Activated CD4-positive, alpha-beta T cell treated with anti-CD3 and anti-CD28 coated beads, Interleukin-2, Interleukin-4, amounts not matched to agents 100 ng/mL and 50 ng/mL, durations not matched to agents 16 hours and 8 hours (primary cell): ENCODE measurements around the gene SH3PXD2A.
A peak's percentile ranks its signal among the peaks of the same experiment; 100 is the strongest.
"Not testable (repeated sequence)": the region's sequence is repeated elsewhere in the genome, so short reads cannot be mapped to it uniquely, and the experiment has no call there.

ENCODE experiments used
- DNase-seq: peaks from one replicate; pipeline ENCODE4 v3.0.0-alpha.2; 2020; ENCODE audit warnings: low spot score

SH3PXD2A gene

DNA sequence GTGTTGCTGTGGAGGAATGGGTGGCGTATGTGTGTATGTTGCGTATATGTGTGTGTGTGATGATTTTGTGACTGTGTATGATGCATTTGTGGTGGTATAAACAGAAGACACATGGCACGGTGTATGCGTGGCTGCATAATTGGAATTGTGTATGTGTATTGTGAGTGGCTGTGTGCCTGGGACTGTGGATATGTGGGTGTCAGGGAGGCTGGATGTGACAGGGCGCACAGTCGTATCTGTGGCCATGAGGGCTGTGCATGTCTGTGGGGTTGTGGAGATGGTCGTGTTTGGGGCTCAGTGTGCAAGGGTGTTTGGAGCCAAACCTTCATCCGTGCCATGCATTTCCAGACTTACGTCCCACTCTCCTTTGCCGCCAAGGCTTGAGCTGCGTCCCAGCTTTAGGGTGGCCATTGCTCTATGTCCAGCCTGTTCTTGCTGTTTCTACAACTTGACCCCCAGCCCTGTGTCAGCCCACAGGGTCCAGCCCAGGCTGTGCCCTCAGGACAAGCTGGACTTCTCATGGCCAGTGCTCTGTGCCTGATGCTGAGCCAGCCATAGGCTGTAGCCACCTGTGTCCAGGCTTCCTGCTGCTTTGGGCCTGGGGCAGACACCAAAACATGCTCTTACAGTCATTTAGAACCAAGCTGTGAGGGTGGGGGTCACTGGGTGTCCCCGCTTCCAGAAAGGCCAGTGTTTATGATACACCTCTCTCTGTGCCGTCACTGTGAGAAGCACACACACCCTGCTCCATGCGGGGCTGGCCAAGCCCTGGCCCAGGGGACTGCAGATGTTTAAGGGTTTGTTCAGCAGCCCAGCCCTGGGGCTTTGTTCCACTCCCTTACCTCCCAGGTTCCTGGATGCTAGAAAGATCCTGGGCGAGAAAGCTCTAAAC, 234.2 kb downstream of the SH3PXD2A start:
- no peak for DNase-seq

DNA sequence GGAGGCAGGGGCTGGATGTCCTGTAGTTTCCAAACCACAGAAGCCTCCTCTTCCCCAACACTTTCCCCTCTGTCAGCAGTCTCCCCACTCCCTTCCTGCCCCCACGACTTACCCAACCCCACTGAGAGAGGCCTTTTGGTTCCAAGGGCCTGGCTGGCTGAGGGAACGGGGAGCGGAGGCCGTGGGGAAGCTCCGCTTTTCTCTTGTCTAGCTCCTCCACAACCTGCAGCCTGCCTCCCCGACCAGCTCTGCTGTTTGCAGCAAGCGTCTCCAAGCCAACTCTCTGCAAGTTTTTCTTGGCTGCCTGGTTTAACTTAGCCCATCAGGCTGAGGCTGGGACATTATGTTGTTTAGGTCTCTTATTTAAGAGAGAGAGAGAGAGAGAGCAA, 235.0 kb downstream of the SH3PXD2A start:
- no peak for DNase-seq

DNA sequence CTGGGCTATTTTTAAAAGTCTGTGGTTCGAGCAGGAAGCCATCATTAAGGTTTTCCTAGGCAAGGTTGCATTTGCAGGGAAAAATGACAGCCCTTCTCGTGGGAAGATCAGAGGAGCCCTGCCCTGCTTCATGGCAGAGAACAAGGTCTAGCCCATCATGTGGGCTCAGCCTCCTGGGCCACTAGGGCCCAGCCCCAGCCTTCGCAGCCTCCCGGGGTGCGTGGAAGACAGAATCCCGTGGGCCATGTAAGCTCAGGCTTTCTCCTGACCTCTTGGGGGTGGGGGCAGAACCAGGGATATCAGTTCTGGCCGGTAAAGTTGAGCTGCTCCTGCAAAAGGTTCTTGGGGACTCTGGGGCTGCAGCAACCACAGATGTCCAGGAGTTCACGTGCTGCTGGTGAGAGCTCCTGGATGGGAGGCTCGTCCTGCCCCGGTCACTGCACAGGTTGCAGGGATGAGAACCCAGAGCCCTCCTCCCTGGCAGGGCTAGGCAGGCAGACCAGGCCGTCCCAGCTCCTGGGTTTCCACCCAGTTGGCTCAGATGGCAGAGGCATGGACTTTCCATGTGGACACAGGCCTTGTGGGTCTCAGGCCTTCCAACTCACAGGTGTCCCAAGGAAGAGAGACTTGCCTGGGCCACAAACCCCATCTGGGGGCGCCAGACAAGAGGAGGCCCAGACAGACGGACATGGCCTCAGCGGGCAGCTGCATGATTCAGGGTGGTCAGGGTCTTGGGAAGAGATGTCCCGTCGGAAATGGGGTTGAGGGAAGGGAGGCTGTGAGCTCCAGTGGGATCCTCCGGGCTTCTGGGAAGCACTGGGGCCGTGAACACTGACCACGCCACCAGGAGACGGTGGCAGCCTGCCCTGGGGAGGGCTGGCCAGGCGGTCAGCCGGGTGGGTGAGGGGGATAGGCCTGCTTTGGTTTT, 235.7 kb downstream of the SH3PXD2A start:
- DNase-seq: no peak

DNA sequence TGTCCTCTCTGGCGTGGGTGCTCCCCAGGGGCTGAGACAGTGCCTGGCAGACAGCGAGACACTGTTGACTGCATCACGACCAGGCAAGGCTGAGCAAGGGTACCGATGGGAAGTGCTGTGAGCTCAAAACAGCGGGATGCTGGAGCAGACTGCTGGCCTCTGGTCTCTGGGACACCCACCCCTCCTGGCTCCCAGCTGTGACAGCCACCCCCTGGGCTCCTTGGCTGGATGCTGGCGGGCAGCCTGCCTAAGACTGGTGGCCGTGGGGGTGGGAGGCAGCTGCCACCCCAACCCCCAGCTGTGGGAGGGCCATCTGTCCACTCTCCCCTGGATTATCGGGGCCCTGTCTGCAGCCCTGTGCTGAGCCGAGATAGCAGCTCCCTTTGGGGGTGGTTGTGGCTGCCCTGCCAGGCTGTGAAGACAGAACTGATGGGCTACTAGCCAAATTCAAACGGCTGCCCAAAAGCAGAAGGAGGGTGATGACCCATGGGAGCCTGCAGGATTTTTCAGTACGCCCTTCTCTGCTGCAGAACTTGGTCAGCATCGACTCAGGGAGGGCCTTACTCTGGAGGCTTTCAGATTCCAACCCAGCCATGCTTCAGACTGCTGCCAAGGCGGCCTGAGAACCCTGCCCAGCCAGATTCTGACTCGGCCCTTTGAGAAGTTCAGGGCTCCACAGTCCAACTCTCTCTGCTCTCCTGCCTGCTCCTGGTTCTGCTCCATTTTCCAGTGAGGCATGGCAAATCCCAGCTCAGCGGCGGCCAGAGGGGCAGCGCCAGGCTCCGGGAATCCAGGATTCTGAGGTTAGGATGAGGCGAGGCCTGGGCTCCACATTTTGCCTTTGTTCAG, 236.6 kb downstream of the SH3PXD2A start:
- no peak for DNase-seq

DNA sequence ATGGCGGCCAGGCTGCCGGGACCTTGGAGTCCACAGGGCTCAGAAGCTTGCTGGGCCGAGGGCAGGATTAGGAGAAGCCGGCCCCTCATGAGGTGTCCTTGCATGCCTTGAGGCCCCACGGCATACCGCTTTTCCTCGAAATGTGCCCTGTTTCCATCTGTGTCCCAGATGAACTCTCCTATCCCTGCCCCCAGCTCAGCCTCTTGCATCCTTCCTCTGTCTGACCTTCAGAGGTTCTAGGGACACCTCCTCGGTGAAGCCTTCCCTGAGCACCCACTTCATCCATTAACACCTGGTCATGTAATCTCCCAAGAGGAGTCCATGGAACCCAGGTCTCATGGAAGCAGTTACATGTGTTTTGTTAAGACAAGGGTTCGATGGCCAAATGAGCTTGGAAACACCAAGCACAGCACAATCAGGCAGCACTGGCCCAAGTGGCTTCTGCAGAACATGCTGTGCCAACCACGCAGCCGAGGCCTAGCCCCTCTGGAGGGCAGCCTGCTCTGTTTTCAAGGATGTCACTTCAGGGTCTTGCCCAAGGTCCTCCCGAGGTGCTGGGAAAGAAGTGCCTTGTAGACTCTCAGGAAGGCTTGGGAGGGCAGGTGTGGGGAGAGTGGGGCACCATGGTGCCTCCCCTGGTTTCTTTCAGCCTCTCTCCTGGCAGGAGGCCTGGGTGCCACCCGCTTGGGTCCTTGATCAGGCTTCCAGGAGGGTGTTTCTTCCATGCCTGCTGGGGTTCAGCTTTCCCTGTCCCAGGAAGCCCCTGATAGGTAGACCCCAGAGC, 237.6 kb downstream of the SH3PXD2A start:
- no peak for DNase-seq

DNA sequence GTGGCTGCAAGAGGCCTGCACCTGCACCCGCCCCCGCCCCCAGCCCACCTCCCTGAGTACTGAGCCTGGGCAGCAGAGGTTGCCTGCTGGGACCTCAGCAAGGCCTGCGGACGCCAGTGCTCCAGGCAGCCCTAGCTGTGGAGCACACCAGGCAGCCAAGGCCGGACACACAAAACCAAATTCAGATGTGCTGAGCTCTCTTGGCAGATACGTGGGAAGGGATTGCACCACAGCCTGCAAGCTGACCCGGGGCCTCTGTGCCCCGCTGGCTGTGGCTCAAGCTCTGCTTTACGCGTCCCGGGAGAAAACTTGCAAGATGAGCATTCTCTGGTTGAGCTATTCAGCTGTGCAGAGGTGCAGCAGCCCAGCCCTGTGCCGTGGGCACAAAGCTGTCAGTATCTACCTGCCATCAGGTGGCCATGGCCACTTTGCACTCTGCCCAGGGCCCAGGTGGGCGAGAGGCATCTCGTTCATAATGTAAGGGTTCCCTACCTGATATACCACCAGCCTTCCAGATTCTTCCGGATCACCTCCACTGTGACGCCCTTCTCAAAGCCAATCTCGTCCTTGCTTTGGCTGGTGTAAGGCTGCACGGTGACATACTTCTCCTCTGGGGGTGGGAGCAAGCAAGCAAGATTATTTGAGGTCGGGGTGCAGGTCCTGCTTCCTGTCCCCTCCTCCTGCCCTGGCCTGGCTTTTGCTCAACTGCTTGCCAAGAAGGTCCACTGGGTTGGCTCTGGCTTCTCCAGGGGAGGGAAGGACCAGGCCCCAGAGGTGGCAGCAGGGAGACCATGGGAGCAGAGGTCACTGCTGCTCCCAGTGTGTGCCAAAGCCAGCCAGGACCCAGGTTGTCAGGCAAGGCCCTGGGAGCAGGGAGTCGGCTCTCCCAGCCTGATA, 238.4 kb downstream of the SH3PXD2A start:
- DNase-seq: no peak

DNA sequence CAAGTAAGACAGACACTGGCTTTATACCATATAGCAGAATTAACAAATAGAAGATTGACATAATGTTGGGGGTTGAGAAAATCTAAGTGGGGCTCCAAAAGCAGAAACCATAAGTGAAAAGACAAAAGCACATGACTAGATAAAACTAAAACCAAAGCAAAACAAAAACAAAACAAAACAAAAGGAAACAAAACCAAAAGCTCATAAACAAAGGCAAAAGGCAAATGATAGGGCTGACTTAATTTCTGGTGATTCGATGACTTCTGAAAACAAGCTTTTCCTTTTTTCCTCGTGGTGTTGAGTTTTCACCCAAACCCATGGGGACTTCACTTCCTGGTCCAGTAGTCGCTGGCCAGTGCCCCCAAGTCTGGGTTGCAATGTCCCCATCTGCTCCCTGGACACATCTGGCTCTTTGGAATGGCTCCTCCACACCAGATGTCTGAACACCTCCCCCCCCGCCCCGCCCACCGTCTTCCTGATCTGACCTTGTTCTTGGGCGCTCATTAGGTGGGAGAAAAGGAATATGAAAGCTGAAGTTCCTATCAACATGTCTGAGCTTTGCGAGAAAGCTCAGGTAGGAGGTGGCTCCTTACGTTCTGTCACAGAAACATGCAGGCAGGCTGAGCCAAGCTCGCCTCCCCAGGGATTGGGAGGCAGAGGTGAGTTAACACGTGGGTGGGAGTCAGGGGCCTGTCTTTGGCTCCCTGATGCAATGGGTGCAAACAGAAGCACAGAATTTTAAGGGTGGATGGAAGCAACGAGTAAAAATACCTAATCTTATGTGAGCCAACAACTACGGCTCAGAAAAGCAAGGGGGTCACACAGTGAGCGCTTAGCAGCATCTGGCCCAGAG, 240.8 kb downstream of the SH3PXD2A start:
- DNase-seq: no peak

DNA sequence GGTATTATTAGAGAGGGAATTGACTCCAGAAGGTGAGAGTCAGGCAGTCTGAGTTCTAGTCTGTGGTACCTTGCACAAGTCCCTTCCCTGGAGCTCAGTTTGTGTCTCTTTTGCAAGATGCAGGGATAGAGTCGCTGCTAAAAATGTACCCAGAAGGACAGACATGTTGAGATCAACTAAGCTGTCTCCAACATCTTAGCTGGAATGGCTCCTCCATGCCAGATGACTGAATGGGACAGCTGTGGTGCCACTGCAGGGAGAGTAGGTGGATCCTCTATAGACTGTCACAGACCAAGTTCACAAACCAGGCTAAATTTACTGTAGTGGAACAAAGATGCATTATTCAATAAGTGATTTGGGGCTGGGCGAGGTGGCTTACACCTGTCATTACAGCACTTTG, 241.8 kb downstream of the SH3PXD2A start:
- DNase-seq: no peak

DNA sequence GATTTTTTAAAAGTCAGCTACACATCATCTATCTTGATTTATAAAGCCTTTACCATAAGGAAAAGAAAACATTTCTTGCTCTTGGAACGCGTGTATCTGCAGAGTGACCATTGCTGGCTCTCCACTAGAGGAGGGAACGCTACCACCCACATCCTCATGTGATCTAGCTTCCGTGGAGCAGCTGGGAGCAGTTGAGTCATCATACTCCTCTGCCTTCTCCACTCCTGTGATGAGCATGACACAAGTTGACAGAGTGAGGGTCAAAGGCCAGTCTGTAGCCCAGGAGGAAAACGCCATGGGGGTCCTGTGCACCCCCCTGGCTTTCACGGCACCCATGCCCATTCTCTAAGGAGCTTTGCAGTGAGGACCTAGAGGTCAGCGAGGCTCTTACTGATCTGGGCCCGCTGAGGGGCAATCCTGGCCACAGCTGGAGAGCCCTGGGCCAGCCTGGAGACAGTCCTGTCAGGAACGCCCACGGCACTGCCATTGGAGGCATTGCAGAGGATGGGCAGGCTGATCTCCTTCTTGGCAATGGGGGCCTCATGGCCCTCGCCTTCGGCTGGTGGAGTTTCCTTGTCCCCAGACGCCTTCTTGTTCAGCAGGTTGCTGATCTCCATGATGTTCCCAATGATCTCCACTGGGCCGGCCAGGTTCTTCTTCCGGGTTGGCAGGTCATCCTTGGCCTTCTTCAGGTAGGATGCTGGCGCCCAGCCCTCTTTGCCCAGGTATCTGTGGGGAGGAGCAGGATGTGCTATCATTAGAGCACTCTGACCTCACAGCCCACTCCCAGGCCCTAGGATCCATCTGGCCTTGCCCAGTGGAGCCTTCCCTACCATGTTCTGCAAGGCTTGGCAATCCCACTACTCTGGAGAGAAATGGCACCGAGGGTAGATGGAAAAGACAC, 242.7 kb downstream of the SH3PXD2A start:
- no peak for DNase-seq

DNA sequence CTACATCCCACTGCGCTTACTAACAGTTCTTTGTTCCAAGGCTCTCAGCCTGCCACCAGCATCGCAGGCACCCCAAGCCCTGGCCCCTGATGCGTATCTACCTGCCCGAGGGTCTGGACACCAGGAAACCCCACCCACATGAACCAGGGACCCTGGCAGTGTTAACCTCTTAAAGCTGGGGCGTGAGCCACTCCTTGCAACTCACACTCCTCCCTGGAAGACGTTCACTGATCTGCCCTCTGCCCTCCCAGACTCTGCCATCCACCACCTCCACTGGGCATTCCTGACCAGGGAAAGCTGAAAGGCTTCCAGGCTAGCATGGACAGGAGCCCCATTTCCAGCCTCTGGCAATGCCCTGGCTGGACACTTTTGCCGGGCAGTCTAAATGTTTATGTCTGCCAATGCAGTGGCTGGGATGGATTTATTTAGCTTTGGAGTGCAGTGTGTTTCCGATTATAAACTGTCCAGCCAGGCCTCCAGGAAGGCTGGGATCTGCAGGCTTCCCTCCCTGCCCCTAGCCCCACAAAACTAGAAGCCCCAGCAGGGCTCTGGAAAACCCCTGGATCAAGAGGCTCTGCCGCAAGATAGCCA, 244.4 kb downstream of the SH3PXD2A start:
- DNase-seq: no peak

DNA sequence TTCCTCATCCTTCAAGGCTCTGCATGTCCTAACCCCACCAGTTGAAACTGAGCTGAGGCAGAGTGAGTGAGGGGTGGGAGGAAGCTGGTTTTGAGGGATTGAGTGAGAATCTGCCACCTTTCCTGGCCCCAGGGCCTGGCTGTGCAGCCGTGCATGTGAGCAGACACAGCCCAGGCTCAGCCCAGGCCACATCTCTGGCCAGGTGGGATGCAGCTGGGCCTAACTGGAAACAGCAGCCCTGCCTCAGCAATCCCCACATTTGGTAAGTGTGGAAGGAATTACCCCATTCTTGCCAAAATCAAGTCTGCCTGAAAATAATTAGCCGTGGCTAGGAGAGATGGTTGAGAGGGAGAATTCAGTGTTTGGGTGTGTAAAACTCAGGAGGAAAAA, 245.3 kb downstream of the SH3PXD2A start:
- no peak for DNase-seq

DNA sequence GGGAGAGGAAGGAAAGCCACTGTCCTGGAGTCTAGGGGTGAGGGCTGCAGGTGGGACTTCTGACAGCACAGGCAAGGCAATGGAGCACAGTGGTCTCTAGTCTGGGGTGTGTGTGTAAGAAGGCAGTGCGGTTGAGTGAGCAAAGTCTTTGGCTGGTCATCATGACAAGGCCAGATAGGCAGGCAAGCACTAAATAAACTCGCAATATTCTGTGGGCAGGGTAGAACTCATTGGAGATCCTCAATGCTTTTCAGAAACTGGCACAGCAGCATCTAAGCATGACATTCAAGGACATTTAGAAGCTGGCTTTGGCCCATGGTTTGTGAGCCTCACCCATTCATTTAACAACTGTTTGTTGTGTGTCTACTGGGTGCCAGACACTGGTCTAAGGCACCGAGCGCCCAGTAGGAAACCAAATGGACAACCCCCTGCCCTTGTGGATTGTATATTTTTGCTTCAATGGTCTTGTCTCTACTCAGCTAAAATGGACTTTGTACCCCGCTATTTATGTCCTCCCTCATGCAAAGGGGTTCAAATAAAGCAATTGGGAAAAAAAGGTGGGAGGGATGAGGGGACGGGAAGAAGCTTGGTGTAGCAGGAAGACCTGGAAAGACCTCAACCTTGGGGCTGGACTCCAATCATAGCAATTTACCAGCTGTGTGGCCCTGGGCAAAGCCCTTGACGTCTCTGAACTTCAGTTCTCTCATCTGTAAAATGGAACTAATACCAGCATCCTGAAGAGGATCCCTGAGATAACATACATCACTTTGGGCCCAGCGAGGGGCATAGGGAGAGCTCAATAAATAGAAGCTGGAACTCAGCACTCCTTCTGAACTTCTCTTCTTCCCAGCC, 245.9 kb downstream of the SH3PXD2A start:
- no peak for DNase-seq

DNA sequence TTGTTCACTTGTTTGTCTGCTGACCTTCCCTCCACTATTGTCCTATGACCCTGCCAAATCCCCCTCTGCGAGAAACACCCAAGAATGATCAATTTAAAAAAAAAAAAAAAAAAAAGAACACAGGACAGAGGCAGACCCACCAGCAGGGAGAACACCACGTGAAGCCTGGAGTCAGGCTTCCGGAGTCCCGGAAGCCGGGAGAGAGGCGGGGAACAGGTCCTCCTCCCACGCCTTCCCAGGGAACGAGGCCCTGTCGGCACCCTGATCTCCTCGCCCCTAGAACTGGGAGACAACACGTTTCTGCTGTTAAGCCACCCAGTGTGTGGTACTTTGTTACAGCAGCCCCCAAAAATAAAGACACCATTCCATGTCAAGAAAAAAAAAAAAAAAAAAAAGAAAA, 247.3 kb downstream of the SH3PXD2A start:
- DNase-seq: not testable (repeated sequence)

DNA sequence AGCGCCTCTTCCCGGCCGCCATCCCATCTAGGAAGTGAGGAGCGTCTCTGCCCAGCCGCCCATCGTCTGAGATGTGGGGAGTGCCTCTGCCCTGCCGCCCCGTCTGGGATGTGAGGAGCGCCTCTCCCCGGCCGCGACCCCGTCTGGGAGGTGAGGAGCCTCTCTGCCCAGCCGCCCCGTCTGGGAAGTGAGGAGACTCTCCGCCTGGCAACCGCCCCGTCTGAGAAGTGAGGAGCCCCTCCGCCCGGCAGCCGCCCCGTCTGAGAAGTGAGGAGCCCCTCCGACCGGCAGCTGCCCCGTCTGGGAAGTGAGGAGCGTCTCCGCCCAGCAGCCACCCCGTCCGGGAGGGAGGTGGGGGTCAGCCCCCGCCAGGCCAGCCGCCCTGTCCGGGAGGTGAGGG, 248.3 kb downstream of the SH3PXD2A start:
- not testable (repeated sequence) for DNase-seq

DNA sequence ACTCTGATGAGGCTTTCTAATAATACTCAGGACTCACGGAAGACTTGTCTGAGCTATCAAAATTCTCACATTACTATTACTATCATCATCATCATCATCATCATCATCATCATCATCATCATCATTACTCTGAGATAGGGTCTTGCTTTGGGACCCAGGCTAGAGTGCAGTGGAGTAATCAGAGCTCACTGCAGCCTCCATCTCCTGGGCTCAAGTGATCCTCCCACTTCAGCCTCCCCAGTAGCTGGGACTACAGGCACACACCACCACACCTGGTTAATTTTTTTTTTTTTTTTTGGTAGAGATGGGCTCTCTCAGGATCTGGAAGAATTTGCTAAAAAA, 249.3 kb downstream of the SH3PXD2A start:
- not testable (repeated sequence) for DNase-seq

DNA sequence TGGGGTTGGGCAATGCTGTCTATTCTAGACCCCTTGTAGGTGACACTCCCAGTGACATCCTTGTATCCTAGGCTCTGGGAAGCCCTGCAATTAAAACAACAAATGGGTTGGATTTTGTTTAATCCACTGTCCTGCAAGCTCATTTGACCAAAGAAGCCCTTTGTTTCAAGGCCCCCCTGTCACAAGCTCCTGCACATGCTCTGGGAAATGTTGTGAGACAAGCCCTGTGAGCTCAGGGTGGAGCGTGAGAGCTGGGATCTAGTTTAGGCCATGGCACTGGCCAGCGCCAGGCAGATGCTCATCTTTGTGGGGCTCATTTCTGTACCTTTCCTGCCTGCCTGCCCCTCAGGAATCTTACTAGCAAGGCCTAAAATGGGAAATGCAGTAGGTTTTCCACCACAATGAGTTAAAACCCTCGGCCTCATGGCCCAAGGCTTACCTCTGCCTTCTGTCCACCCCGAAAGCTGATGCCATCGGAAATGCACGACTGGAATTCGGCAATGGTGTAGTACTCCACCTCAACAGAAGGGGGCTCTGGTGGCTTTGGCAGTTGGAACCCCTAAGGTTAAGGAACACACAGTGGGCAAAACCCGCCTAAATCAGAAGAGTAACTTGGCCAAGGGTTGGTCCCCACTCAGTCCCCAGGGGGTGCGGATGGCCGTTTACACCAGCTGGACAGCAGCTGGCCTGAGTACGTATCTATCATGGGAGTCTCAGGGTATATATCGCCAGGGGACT, 249.8 kb downstream of the SH3PXD2A start:
- DNase-seq: peak; percentile 38
